Transverse colon (tissue), 4 donors: ENCODE results near the gene SMIM22. TPM values are rescaled to one million over a fixed set of nuclear protein-coding genes. Genes with fewer than 3 reads are reported as not detected.

Experiments
- DNase-seq: peaks from one replicate; pipeline ENCODE4 v3.0.0-alpha.2; 2019
- H3K27ac ChIP-seq, 4 donors: fragments of 200-600 bp; sonication (generic); 2 replicates each; pipeline ENCODE4 v1.5.1; 2016 to 2018; ENCODE audit warnings: inconsistent platforms in 4 of 4
- H3K27me3 ChIP-seq: fragments of 200-600 bp; sonication (generic); 2 replicates; pipeline ENCODE4 v1.5.1; 2017; ENCODE audit warnings: inconsistent platforms
- H3K36me3 ChIP-seq, 4 donors: fragments of 200-600 bp; sonication (generic); 2 replicates each; pipeline ENCODE4 v1.5.1; 2017 to 2019; ENCODE audit warnings: inconsistent platforms in 4 of 4
- H3K4me1 ChIP-seq, 4 donors: fragments of 200-600 bp; sonication (generic); 2 replicates each; pipeline ENCODE4 v1.5.1; 2017 to 2020; ENCODE audit warnings: inconsistent platforms in 4 of 4
- H3K4me3 ChIP-seq, 4 donors: fragments of 200-600 bp; sonication (generic); 1 replicate in 1 of 4; 2 replicates in 3 of 4; pipeline versions ENCODE4 v1.5.1 to v1.6.1; 2017 to 2019; ENCODE audit warnings: inconsistent platforms in 4 of 4
- H3K9me3 ChIP-seq, 2 donors: fragments of 200-600 bp; sonication (generic); 2 replicates each; pipeline ENCODE4 v1.5.1; 2017 to 2019; ENCODE audit warnings: inconsistent platforms in 2 of 2
- CTCF ChIP-seq, 5 experiments: fragments of 200-600 bp in 3 of 5; fragments of 450-650 bp in 2 of 5; sonication (generic) in 3 of 5; IDR thresholded peaks; 1 replicate in 2 of 5; 2 replicates in 3 of 5; pipeline ENCODE4 v1.5.1; 2016 to 2017; ENCODE audit warnings: antibody characterized with exemption in 5 of 5, inconsistent platforms in 3 of 5, mild to moderate bottlenecking in 2 of 5, moderate library complexity in 1 of 5
- EP300 ChIP-seq: sonication (generic); formaldehyde crosslinking; IDR thresholded peaks from one replicate; pipeline ENCODE4 v1.6.1; 2017; ENCODE audit warnings: antibody characterized with exemption, low read depth
- POLR2A ChIP-seq: fragments of 450-650 bp; IDR thresholded peaks from one replicate; pipeline ENCODE4 v1.6.1; 2016; ENCODE audit warnings: antibody characterized with exemption, mild to moderate bottlenecking, moderate library complexity
- POLR2AphosphoS5 ChIP-seq, 3 donors: sonication (generic); formaldehyde crosslinking; IDR thresholded peaks; one replicate each; pipeline ENCODE4 v1.6.1; 2016; ENCODE audit warnings: antibody characterized with exemption in 3 of 3
- WGBS, 2 donors: methylation state at CpG; one replicate each; pipeline ENCODE4 v1.1.5; 2018; ENCODE audit warnings: low coverage in 1 of 2; 5-methylcytosine and 5-hydroxymethylcytosine counted together
- in situ Hi-C, 4 donors: fragments of 200-750 bp; cut with MboI; loops; one replicate each; pipeline versions ENCODE4 v1.15.0 to v1.15.1; 2017; ENCODE audit warnings: low sequenced_read_pairs in 3 of 4, low pct_ligation_motif_present in 1 of 4, low pct_unique_long_range_greater_than_20kb in 1 of 4
- intact Hi-C: fragments of 100-400 bp; cut with DNase I; formaldehyde crosslinking; loops from one replicate; pipeline ENCODE4 v1.15.1; 2023; ENCODE audit warnings: low total_unique reads
- small RNA-seq, 4 donors: library from RNA; depleted of rRNA; stranded (forward); fragments of <200 nt; gene quantifications; one replicate each; pipeline ENCODE3, GENCODE V24; 2016
- total RNA-seq, 4 donors: library from RNA; depleted of rRNA; stranded (reverse); fragments of >200 nt; gene quantifications; one replicate each; pipeline ENCODE4 v1.1.0, GENCODE V29; 2016

The SMIM22 gene
- total RNA-seq, 4 donors from 2014 or later, result 88.0 to 450 (median 252) TPM

DNA sequence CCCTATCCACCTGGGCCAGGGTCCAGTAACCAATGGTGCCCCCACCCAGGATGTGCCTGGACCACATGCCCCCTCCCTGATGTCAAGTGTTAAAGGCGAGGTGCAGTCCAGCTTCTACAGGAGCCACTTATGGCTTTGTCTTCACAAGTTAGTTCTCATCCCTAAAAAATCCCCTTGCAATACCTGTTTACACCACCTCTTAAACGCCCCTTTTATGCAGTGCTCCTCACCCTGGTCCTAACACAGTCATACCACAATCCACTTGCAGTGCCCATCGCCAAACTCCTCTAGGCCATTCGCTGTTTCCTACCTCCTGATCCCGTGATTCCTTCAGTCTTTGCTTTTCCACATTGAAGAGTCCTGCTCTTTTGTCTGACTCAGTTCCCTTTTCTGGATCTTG lies 44.8 kb downstream of the SMIM22 start:
- intact Hi-C loops, result no loop called here
- in situ Hi-C loops, result loop anchor here in 2 of 4 donors (10.0 kb wide), 2 partner anchors 105 to 115 kb away; partner anchors contain the start of gene SEC14L5 (in 1 of the 2)
- peaks cover 0 to 55% (median 26%) of the 10 kb centered on the region in 4 donors for H3K36me3 ChIP-seq

DNA sequence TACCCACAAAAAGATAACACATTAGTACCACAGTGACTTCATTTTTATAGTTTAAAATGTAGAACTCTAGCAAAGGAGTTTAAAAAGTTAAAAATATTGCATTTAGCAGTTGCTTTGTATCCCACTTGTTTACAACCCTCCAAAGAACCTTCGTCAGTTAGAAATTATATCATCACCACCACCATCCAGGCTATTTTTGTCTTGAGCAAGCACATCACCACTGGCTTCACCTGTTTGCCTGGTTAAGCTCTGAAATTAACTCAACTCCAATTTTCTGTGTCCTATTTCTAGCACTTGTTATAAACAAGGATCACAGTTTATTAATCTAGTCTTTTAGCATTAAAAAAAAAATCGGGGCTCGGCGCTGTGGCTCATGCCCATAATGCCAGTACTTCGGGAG lies 45.8 kb downstream of the SMIM22 start:
- Histone ChIP-seq H3K9me3 (no peaks in the 10 kb centered on the region), H3K27me3 (no peaks in the 10 kb centered on the region), H3K36me3 (peaks cover 0 to 55% (median 27%) of the 10 kb centered on the region in 4 donors), H3K4me1 (peaks cover 4 to 14% (median 11%) of the 10 kb centered on the region in 4 donors), H3K4me3 (no peak overlapping the region), H3K27ac (no peak overlapping the region)
- in situ Hi-C loops, result loop anchor here in 2 of 4 donors (10.0 kb wide), 2 partner anchors 104 to 114 kb away; partner anchors contain the start of gene SEC14L5 (in 1 of the 2)
- TF ChIP-seq EP300 (no peak), CTCF (IDR thresholded peaks at IDR 0.05) (no peak), POLR2A (no peak), POLR2AphosphoS5 (IDR thresholded peaks at IDR 0.05) (no peak)
- intact Hi-C loops, result no loop called here
- no peak for DNase-seq
- 67 to 79% methylated on average over 3 to 5 of the region's 5 CpGs for WGBS, 2 donors

More for the DNA sequence above, 44.8 kb downstream of the SMIM22 start:
- Histone ChIP-seq H3K27ac (no peak overlapping the region), H3K27me3 (no peaks in the 10 kb centered on the region), H3K4me1 (peaks cover 0 to 4% (median under 1%) of the 10 kb centered on the region in 4 donors), H3K4me3 (no peak overlapping the region), H3K9me3 (no peaks in the 10 kb centered on the region)
- 83 to 100% methylated on average over 2 to 5 of the region's 5 CpGs for WGBS, 2 donors
- no peak for TF ChIP-seq CTCF (IDR thresholded peaks at IDR 0.05)
- TF ChIP-seq POLR2AphosphoS5 (IDR thresholded peaks at IDR 0.05), result no peak
- no peak for TF ChIP-seq EP300
- no peak for TF ChIP-seq POLR2A
- no peak for DNase-seq

Small RNA genes lying within 50 kb of the gene (small RNA-seq; reads per million reads assigned to genes)
- gene RF00017, result 0 reads per million in 4 donors

Other genes starting within 250 kb of the SMIM22 start
- gene C16orf96, start 239.0 kb upstream of the SMIM22 start, total RNA-seq, result not detected
- gene UBALD1, start 180.5 kb upstream of the SMIM22 start, total RNA-seq, result 10 to 100 TPM in 2 of 4 donors, 1 to 10 TPM in 2; 8.6 to 18.0 (median 10.5) TPM
- 100 to 1,000 TPM in 1 of 4 donors, 10 to 100 TPM in 3; 49.1 to 127 (median 79.5) TPM for gene MGRN1, start 170.5 kb upstream of the SMIM22 start, total RNA-seq
- gene NUDT16L1, start 101.8 kb upstream of the SMIM22 start, total RNA-seq, result 10 to 100 TPM; 32.6 to 62.7 (median 54.3) TPM
- gene ANKS3, start 61.1 kb upstream of the SMIM22 start, total RNA-seq, result 10 to 100 TPM; 14.9 to 38.4 (median 25.0) TPM
- 1 to 10 TPM in 1 of 4 donors, under 1 TPM in 2, not detected in 1; 0.55 to 2.9 (median 0.60) TPM for gene DNAAF8, start 60.8 kb upstream of the SMIM22 start, total RNA-seq
- 10 to 100 TPM in 3 of 4 donors, 1 to 10 TPM in 1; 9.7 to 31.2 (median 11.6) TPM for gene ZNF500, start 28.2 kb upstream of the SMIM22 start, total RNA-seq
- gene SEPTIN12, start 7.0 kb upstream of the SMIM22 start, total RNA-seq, result not detected
- 10 to 100 TPM; 28.1 to 75.2 (median 43.7) TPM for gene ROGDI, start 7.3 kb downstream of the SMIM22 start, total RNA-seq
- gene GLYR1, start 51.9 kb downstream of the SMIM22 start, total RNA-seq, result 10 to 100 TPM; 50.2 to 88.4 (median 74.0) TPM
- gene UBN1, start 52.1 kb downstream of the SMIM22 start, total RNA-seq, result 10 to 100 TPM; 33.6 to 60.2 (median 53.0) TPM
- gene PPL, start 141.8 kb downstream of the SMIM22 start, total RNA-seq, result 10 to 100 TPM; 13.5 to 28.8 (median 22.8) TPM
- 1 to 10 TPM in 1 of 4 donors, under 1 TPM in 3; 0.32 to 6.2 (median 0.53) TPM for gene SEC14L5, start 163.0 kb downstream of the SMIM22 start, total RNA-seq
- 100 to 1,000 TPM in 1 of 4 donors, 10 to 100 TPM in 3; 42.6 to 250 (median 72.7) TPM for gene NAGPA, start 238.6 kb downstream of the SMIM22 start, total RNA-seq